ENCODE results near the gene PPP4R3C.
"Not testable (repeated sequence)": the region's sequence is repeated elsewhere in the genome, so short reads cannot be mapped to it uniquely, and the experiment has no call there.

Gene PPP4R3C

GRCh38 chrX:27463187-27463586, at the start of gene PPP4R3C:
PPP4R3C (minus strand) TSS chrX:27463341; CDS start chrX:27463296, 45 bp downstream.
- no peak for DNase-seq (ENCODE audit: low spot score)

DNA sequence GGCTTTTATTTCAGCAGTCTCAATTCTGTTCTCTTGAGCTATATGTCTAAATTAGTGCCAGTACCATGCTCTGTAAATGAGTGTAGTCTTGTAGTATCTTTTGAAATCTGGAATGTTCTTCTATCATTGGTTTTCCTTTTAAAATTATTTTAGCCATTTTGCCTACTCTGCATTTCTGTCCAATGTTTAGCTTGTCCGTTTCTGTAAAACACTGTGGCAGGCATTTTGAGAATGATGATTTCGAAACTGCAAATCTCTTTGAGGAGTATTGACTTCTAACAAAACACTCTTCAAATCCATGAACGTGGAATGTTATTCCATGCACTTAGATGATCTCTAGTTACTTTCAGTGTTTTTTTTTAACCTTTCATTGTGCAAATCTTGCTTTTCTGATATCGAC, 28.3 kb upstream of the PPP4R3C start:
- DNase-seq (ENCODE audit: low spot score), result no peak

- no peak for DNase-seq (ENCODE audit: low spot score)
These were observed 2.9 kb upstream of the PPP4R3C start for GRCh38 chrX:27466051-27466450.

DNA sequence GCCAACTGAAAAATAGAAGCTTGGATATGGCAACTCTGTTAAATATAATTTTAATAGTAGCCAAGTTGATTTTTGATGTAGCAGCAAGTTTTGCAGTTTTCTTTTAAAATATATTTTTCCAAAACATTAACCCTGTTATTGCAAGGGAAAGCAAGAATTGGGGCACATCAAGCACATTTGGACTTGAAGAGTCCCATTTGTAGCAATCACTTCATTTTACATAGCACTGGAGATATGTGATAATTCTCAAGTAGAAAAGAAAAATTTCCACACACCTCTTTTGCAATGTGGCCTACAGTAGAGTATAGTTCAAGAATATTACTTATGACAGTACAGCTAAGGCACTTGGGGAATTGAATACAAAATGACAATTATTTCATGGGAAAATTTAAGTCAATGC, 1.9 kb upstream of the PPP4R3C start:
- no peak for DNase-seq (ENCODE audit: low spot score)

DNA sequence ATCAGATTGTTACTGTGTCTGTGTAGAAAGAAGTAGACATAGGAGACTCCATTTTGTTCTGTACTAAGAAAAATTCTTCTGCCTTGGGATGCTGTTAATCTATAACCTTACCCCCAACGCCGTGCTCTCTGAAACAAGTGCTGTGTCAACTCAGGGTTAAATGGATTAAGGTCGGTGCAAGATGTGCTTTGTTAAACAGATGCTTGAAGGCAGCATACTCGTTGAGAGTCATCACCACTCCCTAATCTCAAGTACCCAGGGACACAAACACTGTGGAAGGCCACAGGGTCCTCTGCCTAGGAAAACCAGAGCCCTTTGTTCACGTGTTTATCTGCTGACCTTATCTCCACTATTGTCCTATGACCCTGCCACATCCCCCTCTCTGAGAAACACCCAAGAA, 4.0 kb downstream of the PPP4R3C start:
- DNase-seq (ENCODE audit: low spot score), result not testable (repeated sequence)

- not testable (repeated sequence) for DNase-seq (ENCODE audit: low spot score)
These were observed 4.6 kb downstream of the PPP4R3C start for GRCh38 chrX:27458544-27458943.

DNA sequence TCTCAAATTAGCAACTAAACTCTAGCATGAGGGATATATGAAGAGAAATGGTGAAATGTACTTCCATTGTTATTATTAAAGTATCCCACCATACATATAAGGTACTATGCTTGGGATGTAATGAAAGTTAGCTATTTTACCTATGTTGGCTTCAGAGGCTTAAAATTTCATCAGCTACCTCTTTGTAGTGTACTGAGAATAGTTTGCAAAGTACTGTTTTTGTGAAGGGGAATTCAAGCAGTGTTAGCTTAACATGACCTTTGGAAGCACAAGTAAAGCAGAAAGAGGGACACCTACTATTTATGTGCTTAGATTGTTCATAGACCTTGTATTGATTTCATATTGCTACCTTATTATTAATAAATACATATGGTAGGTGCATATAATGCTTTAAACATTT, 11.8 kb downstream of the PPP4R3C start:
- no peak for DNase-seq (ENCODE audit: low spot score)

GRCh38 chrX:27446423-27446822, 16.7 kb downstream of the PPP4R3C start:
- DNase-seq (ENCODE audit: low spot score), result no peak

- DNase-seq (ENCODE audit: low spot score), result no peak
These were observed 17.7 kb downstream of the PPP4R3C start for GRCh38 chrX:27445438-27445837.

DNA sequence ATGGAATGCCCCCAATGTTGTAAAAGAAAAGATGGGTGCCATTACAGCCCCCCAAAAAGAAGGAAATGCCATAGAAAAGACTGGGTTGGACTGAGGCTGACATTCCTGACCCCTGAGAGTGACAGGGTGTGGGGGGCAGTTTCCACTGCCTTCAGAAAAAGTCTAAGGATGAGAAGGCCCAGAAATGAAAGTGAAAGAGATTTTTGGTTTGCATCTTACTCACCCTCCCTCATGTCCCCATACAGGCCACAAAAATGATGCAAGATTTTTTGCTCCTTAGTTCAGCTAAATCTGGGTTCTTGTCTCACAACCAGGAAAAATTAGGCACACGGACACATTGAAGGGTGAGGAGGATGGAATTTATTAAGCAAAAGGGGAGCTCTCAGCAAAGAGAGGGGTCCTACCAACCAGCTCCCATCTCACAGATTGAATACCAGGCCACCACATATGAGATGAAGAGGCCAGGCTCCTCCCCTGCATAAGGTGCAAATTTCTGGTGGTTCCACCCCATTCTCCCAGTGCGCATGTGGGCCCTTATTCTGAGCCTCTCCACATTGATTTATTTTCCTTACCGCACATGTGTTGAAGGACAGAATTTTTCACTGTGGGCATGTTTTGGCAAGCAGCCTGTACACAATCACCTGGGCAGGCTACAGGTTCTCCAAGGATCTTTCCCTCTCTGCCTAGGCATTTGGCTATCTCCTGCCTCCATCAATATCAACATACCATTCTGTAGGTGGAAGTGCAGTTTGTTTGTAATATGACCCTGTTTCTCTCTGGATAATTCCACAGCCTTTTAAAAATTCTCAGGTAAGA, 18.8 kb downstream of the PPP4R3C start:
- DNase-seq (ENCODE audit: low spot score), result no peak

- DNase-seq (ENCODE audit: low spot score), result not testable (repeated sequence)
These were observed 20.7 kb downstream of the PPP4R3C start for GRCh38 chrX:27442392-27442791.

DNA sequence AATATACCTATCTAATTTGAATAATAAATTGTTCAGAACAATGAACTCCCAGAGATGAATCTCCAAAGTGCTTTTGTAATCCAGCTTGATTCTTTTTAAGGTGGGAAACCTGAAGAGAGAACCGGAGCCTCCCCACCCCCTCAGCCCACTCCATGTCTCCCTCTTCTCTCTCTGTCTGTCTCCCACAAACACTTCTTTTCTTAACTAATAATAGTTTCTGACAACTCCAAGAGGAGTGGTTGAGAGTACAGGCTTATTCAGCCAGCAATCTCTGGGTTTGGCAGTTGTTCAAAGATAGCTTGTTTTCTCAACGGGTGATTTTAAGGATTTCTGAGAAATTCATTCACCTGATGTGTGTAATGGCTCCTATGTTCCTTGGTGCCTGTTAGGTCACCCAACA, 23.4 kb downstream of the PPP4R3C start:
- DNase-seq (ENCODE audit: low spot score), result no peak

- DNase-seq (ENCODE audit: low spot score), result no peak
These were observed 24.2 kb downstream of the PPP4R3C start for GRCh38 chrX:27438937-27439336.

DNA sequence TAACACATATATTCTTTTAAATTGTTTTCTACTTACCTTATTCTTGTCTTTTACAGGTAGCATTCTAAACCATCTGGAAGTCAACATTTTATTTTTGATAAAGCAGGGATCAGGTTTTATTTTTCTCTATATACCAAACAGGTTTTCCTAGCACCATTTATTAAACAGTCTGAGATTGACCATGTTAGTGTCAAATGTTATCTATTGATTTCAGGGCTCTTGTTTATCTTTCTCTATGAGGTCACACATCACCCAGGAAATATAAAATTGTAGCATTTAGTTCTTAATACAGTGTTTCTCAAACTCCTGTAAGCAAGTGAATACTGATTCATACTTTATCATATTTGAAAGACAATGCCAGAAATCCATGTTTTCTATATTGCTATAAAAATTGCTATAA, 28.1 kb downstream of the PPP4R3C start:
- DNase-seq (ENCODE audit: low spot score), result no peak

Data from AG20443 (cell line).